Loucy (cell line): ENCODE data around the gene PSMF1.

Source experiments
- EZH2phosphoT487 ChIP-seq: fragments of 200-600 bp; IDR thresholded peaks from 2 replicates; pipeline ENCODE4 v1.6.1; 2018; ENCODE audit warnings: antibody characterized with exemption, mild to moderate bottlenecking, moderate library complexity, borderline replicate concordance
- TF ChIP-seq, protein P1 (sequence below): fragments of 200-600 bp; sonication (generic); conservative IDR thresholded peaks from 2 replicates; pipeline ENCODE4 v1.5.1; 2014; ENCODE audit warnings: mild to moderate bottlenecking, antibody characterized with exemption, low read length

DNA sequence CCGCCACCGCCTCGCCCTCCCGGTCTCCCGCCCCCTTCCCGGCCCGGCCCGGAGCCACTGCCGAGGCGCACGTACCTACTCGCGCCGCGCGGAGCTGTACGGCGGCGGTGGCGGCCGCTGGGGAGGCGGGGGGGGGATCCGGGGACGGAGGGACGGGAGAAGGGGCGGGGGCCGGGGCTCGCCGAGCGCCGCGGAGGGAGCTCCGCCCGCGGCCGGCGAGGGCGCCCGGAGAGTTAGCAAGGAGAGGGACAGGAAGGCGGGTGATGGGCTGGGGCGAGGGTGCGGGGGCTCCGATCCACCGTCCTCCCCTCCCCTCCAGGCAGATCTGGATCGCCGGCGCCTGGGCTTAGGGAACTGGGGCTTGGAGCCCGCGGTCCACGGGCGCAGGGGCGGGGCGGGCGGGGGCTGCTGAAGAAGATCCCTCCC is 66.9 kb downstream of the PSMF1 start:
- TF ChIP-seq, protein P1, sequence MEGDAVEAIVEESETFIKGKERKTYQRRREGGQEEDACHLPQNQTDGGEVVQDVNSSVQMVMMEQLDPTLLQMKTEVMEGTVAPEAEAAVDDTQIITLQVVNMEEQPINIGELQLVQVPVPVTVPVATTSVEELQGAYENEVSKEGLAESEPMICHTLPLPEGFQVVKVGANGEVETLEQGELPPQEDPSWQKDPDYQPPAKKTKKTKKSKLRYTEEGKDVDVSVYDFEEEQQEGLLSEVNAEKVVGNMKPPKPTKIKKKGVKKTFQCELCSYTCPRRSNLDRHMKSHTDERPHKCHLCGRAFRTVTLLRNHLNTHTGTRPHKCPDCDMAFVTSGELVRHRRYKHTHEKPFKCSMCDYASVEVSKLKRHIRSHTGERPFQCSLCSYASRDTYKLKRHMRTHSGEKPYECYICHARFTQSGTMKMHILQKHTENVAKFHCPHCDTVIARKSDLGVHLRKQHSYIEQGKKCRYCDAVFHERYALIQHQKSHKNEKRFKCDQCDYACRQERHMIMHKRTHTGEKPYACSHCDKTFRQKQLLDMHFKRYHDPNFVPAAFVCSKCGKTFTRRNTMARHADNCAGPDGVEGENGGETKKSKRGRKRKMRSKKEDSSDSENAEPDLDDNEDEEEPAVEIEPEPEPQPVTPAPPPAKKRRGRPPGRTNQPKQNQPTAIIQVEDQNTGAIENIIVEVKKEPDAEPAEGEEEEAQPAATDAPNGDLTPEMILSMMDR: no peak
- TF ChIP-seq EZH2phosphoT487: no peak
